Posterior cingulate gyrus (tissue), 11 donors: ENCODE results near the gene TENM4.

Experiments
- DNase-seq, 10 donors: peaks; one replicate each; pipeline versions ENCODE4 v3.0.0 to v3.0.0-alpha.2; 2020 to 2021; ENCODE audit warnings: mixed read lengths in 3 of 10
- intact Hi-C: fragments of 100-400 bp; cut with DNase I; formaldehyde crosslinking; loops from one replicate; pipeline ENCODE4 v1.15.1; 2023

TENM4 gene

GRCh38 chr11:79108851-79109250, 332.0 kb downstream of the TENM4 start:
- DNase-seq = no peak
- intact Hi-C loops = no loop called here

DNA sequence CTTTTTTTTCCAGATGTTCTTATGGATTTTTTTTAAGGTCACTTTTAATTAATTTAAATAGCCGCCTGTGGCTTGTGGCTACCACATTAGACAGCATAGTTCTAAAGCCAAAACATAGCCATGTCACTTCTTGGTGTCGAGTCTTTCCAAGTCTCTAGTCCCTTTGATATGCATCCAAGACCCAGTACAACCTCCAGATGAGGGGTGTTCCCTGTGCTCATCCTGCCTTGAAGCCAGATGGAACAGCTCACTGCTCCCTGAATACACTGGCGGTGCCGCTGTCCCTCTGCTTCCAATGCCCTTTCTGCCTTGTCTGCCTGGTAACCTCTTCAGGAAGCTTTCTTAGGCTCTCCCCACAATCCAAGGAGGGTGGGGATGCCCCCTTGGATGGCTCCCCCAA, 338.0 kb downstream of the TENM4 start:
- DNase-seq = no peak
- intact Hi-C loops = no loop called here

DNA sequence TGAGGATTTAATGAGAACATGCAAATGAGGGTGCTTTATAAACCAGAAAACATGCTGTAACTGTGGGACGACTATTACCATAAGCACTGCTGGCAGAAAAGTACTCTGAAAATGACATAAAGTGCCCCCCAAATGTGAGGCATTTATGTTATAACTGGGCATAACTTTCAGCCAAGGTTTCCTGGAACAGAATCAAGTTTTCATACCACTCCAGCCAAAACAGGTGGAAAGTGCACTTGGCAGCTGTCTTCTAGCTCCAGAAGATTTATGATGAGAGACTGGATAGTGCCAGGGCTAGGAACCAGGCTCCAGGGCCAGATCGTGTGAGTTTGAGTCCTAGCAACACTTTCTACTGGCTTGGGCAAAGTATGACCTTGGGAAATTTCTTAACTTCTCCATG, 339.2 kb downstream of the TENM4 start:
- no peak for DNase-seq
- intact Hi-C loops = no loop called here

DNA sequence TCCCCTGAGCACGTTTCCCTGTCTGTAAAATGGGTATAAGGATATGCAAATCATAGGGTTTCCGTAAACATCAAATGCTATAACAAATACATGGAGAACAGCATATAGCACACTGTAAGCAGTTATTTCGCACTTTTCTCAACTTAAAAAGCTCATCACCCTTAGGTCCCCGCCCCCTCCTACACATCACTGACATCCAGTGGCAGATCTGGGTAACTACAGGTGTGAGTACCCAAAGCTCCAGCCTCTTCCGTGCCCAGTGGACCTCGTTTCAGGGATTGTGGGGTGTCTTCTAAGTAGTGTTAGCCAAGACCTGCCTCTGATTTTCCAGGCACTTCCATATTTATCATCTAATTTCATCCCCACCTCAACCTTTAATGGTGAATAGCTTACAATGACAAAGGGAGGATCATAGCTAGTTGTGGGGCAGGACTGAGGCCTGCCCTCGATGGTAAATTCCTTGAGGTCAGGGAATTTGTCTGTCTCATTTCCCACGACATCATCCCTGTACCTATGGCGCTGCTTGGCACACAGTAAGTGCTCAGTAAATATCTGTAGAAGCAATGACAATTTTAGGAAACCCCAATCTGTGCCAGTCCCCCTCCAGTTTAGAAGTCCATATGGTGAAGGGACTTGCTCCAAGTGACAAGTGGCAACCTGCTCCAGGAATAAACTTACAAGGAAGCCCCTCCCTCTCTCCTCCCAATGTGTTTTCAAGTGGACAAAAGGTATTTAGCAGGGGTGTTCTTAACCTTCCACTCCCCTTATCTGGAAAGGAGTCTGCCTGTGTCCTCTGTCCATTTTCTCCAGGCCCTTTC, 340.5 kb downstream of the TENM4 start:
- DNase-seq = peak in 2 of 10 donors; percentile 38 to 85
- intact Hi-C loops = no loop called here

- DNase-seq = no peak
- intact Hi-C loops = no loop called here
Observed at GRCh38 chr11:79098146-79098545, 342.7 kb downstream of the TENM4 start.

GRCh38 chr11:79097246-79097875, 343.5 kb downstream of the TENM4 start:
- intact Hi-C loops = no loop called here
- no peak for DNase-seq

- intact Hi-C loops = no loop called here
- DNase-seq = no peak
Observed at GRCh38 chr11:79095424-79095823, 345.4 kb downstream of the TENM4 start.

DNA sequence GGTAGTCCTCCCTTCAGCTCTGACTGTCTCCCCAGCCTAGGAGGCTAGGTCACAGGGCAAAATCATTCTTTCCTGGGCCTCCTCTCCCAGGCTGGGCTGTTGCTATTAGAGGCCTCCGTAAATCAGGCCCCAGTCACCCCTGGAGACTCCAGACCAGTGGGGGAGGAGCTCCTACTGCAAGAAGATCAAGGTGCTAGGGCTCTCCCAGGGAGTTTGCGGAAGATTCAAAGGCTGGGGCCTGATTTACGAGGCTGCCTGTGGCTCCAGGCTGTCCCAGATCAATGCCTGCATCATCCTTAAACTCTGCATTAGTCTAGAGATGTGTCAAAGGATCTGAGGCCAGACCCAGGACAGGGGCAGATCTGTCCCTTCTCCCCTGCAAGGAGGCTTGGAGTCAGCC, 346.2 kb downstream of the TENM4 start:
- intact Hi-C loops = no loop called here
- no peak for DNase-seq

GRCh38 chr11:79092791-79093353, 348.0 kb downstream of the TENM4 start:
- peak in 1 of 10 donors; percentile 2 for DNase-seq
- intact Hi-C loops = no loop called here

- DNase-seq = peak in 1 of 10 donors; percentile 1
- intact Hi-C loops = no loop called here
Observed at GRCh38 chr11:79090191-79090705, 350.6 kb downstream of the TENM4 start.

DNA sequence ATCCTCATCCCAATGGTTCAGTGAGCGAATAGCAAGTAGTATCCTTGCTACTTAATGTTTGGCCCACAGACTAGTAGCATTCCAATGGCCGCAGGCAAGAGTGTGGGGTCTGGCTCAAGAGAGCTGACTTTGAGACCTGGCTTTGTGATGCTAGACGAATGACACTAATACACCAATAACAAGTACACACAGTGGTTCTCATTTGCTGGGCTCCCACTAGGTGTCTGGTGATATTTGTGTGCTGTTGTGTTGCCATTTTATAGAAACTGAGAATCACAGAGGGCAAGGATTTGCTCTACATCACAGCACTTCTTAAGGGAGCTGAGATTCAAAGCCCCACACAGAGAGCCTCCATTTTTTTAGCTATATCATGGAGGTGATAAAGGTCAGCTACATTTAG, 351.2 kb downstream of the TENM4 start:
- intact Hi-C loops = no loop called here
- no peak for DNase-seq

- DNase-seq = no peak
- intact Hi-C loops = no loop called here
Observed at GRCh38 chr11:79088967-79089366, 351.9 kb downstream of the TENM4 start.

DNA sequence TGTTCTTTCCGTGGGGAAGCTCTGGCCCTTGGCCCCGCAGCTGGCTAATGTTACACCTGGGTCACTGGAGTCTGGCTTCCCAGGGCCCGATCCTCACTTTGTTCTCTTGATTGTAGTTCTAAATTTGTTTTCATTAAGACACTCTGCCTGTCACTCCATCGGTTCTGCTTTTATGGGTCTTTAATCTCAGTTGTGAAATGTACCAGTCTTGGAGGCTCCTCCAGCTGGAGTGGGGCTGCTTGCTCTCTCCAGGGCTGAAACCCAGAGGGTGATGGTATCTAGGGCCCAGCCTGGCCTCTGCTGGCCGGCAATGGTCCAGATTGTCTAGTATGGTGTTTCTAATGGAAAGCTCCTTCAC, 352.9 kb downstream of the TENM4 start:
- intact Hi-C loops = no loop called here
- DNase-seq = no peak

GRCh38 chr11:79087238-79087960, 353.4 kb downstream of the TENM4 start:
- intact Hi-C loops = no loop called here
- DNase-seq = no peak

DNA sequence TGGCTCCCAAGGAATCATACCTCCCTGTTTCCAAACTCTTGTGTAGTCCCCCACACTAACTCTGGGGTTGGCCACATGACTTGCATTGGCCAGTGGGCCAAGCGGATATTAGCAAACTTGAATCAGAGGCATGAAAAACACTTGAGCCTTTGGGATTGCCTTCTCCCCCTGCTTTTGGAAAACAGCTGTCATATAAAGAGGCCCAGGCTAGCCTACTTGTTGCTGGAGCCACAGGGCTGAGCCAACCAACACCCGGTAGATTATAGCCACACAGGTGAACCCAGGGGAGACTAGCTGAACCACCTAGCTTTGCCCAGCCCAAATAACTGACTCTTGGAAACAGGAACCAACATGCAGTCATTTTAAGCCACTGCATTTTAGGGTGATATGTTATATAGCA, 354.8 kb downstream of the TENM4 start:
- peak in 1 of 10 donors; percentile 0 for DNase-seq
- intact Hi-C loops = no loop called here

DNA sequence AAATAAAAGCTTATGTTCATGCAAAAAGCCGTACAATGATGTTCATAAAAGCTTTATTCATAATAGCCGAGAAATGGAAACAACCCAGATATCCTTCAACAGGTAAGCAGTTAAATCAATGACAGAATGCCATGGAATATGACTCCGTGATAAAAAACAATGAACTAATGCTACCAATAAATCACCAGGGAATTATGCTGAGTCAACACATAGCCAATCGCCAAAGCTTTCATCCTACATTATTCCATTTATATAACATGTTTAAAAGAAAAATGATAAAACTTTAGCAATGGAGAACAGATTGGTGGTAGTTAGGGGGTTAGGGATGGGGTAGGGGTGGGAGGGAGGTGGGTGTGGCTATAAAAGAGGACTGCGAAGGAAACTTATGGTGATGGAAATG, 356.4 kb downstream of the TENM4 start:
- DNase-seq = no peak
- intact Hi-C loops = no loop called here

DNA sequence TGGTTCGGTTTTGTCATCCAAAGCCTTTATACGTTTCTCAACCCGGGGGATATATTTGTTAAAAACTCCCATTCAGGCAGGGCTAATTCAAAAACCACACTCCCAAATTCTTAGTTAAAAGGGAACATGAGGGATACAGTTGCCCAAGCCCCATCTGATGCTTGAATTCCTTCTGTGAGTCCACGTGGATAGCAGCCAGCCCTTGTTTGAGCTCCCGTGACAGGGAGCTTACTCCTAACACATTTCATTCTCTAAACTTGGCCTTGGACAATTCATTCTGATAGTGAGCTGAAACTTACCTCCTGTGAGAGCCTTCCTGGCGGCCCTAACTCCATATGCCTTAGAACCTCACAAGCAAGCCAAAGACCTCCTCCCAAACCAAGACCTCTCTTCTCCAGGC, 357.5 kb downstream of the TENM4 start:
- intact Hi-C loops = no loop called here
- DNase-seq = peak in 1 of 10 donors; percentile 5

DNA sequence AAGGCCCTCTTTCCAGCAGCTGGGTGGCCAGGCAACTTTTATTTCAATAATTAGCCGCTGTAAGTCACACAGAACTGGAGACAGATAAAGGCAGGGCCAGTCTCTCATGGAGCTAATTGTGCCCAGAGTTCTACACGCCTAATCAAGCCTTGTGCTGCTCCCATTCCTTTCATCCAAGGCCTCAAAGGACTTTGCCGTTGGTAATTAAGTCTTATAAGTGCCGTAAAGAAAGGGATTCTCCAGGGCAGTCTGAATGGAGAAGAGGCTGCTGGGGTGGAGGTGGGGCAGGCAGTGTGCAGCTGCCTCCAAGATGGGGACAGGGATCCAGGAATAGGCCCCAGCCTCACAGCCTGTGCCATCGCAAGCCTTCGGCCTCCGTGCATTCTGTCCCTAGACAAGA, 357.9 kb downstream of the TENM4 start:
- intact Hi-C loops = no loop called here
- no peak for DNase-seq

DNA sequence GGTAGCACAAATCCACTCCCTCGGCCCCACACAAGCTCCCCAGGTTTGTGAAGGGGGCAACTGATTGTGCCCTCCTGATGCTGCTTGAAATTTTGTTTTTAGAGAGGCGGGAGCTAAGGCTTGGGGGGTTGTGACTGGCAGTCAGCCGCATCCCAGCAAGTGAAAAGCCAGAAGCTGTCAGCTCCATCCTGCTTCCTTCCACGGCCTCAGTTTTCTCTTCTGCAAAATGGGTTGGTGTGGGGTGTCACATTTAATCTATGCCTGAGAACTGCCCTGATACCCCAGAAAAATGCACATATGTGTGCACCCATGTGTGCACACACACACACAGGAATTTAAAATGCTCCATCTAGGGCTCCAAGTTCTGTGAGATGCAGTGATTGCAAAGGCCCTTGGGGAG, 358.6 kb downstream of the TENM4 start:
- DNase-seq = no peak
- intact Hi-C loops = no loop called here

DNA sequence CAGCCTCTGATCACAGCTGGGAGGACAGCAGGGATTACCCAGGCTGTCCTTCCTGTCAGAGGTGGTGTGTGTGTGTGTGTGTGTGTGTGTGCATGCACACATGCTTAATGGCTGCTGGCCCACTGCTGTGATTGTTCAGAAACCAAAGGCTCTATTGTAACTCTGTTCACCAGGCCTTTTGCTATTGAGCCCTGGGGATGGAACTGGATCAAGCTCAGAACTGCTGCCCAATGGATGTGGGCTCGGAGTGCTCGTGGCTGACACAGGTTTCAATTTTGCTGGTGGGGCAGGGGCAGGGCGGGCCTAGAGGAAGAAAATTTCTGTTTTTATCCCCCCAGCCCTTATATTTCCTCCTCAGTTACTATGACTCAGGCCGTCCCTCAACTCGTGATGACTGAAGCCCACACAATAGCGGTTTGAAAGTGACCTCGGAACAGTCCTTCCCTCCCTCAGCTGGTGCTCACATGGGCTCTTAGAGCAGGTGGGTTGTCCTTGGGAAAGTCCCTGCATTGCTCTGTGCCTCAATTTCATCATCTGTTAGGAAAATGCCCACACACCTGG, 359.3 kb downstream of the TENM4 start:
- intact Hi-C loops = no loop called here
- DNase-seq = peak in 6 of 10 donors; percentile 29 to 88 (median 49)

- DNase-seq = no peak
- intact Hi-C loops = no loop called here
Observed at GRCh38 chr11:79080551-79080950, 360.3 kb downstream of the TENM4 start.
